ENCODE measurements around the gene RSRC1.
"Not testable (repeated sequence)": the region's sequence is repeated elsewhere in the genome, so short reads cannot be mapped to it uniquely, and the experiment has no call there.

- TF ChIP-seq, protein P1, sequence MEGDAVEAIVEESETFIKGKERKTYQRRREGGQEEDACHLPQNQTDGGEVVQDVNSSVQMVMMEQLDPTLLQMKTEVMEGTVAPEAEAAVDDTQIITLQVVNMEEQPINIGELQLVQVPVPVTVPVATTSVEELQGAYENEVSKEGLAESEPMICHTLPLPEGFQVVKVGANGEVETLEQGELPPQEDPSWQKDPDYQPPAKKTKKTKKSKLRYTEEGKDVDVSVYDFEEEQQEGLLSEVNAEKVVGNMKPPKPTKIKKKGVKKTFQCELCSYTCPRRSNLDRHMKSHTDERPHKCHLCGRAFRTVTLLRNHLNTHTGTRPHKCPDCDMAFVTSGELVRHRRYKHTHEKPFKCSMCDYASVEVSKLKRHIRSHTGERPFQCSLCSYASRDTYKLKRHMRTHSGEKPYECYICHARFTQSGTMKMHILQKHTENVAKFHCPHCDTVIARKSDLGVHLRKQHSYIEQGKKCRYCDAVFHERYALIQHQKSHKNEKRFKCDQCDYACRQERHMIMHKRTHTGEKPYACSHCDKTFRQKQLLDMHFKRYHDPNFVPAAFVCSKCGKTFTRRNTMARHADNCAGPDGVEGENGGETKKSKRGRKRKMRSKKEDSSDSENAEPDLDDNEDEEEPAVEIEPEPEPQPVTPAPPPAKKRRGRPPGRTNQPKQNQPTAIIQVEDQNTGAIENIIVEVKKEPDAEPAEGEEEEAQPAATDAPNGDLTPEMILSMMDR (IDR thresholded peaks at IDR 0.05; ENCODE audit: control extremely low read depth in 1 of 3, insufficient read depth in 1 of 3, low read depth in 1 of 3, low read length in 3 of 3), result not testable (repeated sequence)
- not testable (repeated sequence) for TF ChIP-seq POLR2AphosphoS5 (IDR thresholded peaks at IDR 0.05; ENCODE audit: low read depth, low read length); POLR2A (IDR thresholded peaks at IDR 0.05; ENCODE audit: control extremely low read depth in 1 of 2, low read depth in 2 of 2, low read length in 2 of 2); JUND (IDR thresholded peaks at IDR 0.05; ENCODE audit: low read length); SAP30 (IDR thresholded peaks at IDR 0.05; ENCODE audit: insufficient read depth, insufficient replicate concordance, low read length); YY1 (IDR thresholded peaks at IDR 0.05; ENCODE audit: low read depth, low read length); TEAD4 (IDR thresholded peaks at IDR 0.05; ENCODE audit: low read depth, low read length); ATF2 (IDR thresholded peaks at IDR 0.05; ENCODE audit: low read length); SIN3A (conservative IDR thresholded peaks at IDR 0.05 in 1 of 2, IDR thresholded peaks at IDR 0.05 in 1 of 2; ENCODE audit: low read depth in 1 of 2, low read length in 2 of 2)
- TF ChIP-seq, protein P2, sequence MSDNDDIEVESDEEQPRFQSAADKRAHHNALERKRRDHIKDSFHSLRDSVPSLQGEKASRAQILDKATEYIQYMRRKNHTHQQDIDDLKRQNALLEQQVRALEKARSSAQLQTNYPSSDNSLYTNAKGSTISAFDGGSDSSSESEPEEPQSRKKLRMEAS (IDR thresholded peaks at IDR 0.05), result not testable (repeated sequence)
These were observed 298.6 kb downstream of the RSRC1 start for GRCh38 chr3:158408518-158408897.

Data from H1 (cell line).